GM10847 (cell line): ENCODE measurements around the gene THADA.

ENCODE experiments used
- POLR2A ChIP-seq: IDR thresholded peaks from 2 replicates; pipeline ENCODE4 v1.6.1; 2011; ENCODE audit not compliant: insufficient read length; ENCODE audit errors: extremely low read depth

The THADA gene

GRCh38 chr2:43391878-43392215 is 204.0 kb downstream of the THADA start:
- no peak for TF ChIP-seq POLR2A

GRCh38 chr2:43391201-43391877 is 204.5 kb downstream of the THADA start:
- TF ChIP-seq POLR2A = no peak

GRCh38 chr2:43389581-43390466 is 206.0 kb downstream of the THADA start:
- TF ChIP-seq POLR2A = no peak

- TF ChIP-seq POLR2A = no peak
Measured at GRCh38 chr2:43388371-43388770, 207.5 kb downstream of the THADA start.

GRCh38 chr2:43387092-43388062 is 208.5 kb downstream of the THADA start:
- no peak for TF ChIP-seq POLR2A

GRCh38 chr2:43384143-43384542 is 211.7 kb downstream of the THADA start:
- no peak for TF ChIP-seq POLR2A

GRCh38 chr2:43383533-43383932 is 212.3 kb downstream of the THADA start:
- no peak for TF ChIP-seq POLR2A

- no peak for TF ChIP-seq POLR2A
Measured at GRCh38 chr2:43379494-43379893, 216.3 kb downstream of the THADA start.

GRCh38 chr2:43377327-43377726 is 218.5 kb downstream of the THADA start:
- TF ChIP-seq POLR2A = no peak

- TF ChIP-seq POLR2A = no peak
Measured at GRCh38 chr2:43376523-43377198, 219.2 kb downstream of the THADA start.

- no peak for TF ChIP-seq POLR2A
Measured at GRCh38 chr2:43375746-43376522, 219.9 kb downstream of the THADA start.

- no peak for TF ChIP-seq POLR2A
Measured at GRCh38 chr2:43372416-43373081, 223.3 kb downstream of the THADA start.

- TF ChIP-seq POLR2A = no peak
Measured at GRCh38 chr2:43370705-43371104, 225.1 kb downstream of the THADA start.

GRCh38 chr2:43370146-43370545 is 225.7 kb downstream of the THADA start:
- no peak for TF ChIP-seq POLR2A
